T-cell (primary cell): ENCODE measurements around the gene PATJ. TPM values are rescaled to one million over a fixed set of nuclear protein-coding genes. Genes with fewer than 3 reads are reported as not detected.

Source experiments
- ATAC-seq, 4 experiments: fragments of 200-7000 bp in 3 of 4; fragments of 150-1000 bp in 1 of 4; cut with Tn5 transposase; replicated peaks in 1 of 4; 1 replicate in 3 of 4; 2 replicates in 1 of 4; pipeline ENCODE4 v1.10.0; 2021; ENCODE audit warnings: moderate library complexity in 3 of 4, mild to moderate bottlenecking in 2 of 4, moderate number of reproducible peaks in 1 of 4
- CTCF ChIA-PET, 2 donors: fragments of 300-600 bp; sonication (Branson Sonifier 250); formaldehyde crosslinking; loops; one replicate each; lab custom pipeline; 2022; ENCODE audit warnings: antibody characterized with exemption in 2 of 2; lab: Charles Lee
- POLR2A ChIA-PET, 2 donors: fragments of 300-600 bp; sonication (Branson Sonifier 250); formaldehyde crosslinking; loops; one replicate each; lab custom pipeline; 2022; ENCODE audit warnings: antibody characterized with exemption in 2 of 2; lab: Charles Lee
- DNase-seq, 35 experiments: peaks; one replicate each; pipeline versions ENCODE4 v3.0.0 to v3.0.0-alpha.2; 2013 to 2023
- H3K27ac ChIP-seq: one replicate; pipeline ENCODE4 v1.5.1; 2013; ENCODE audit warnings: low read length
- H3K27me3 ChIP-seq, 2 experiments: replicated peaks in 1 of 2; 1 replicate in 1 of 2; 2 replicates in 1 of 2; pipeline versions ENCODE4 v1.6.1 to v1.7.0; 2013; ENCODE audit warnings: low read length in 1 of 2, mixed read lengths in 1 of 2; ENCODE audit not compliant: control insufficient read depth in 2 of 2, insufficient read depth in 2 of 2; ENCODE audit errors: extremely low read depth in 1 of 2
- H3K36me3 ChIP-seq, 2 donors: 1 replicate in 1 of 2; 2 replicates in 1 of 2; pipeline versions ENCODE4 v1.6.1 to v1.7.0; 2013; ENCODE audit warnings: low read length in 1 of 2; ENCODE audit not compliant: control insufficient read depth in 2 of 2, insufficient read depth in 1 of 2; ENCODE audit errors: extremely low read depth in 1 of 2
- H3K4me1 ChIP-seq, 2 experiments: 1 replicate in 1 of 2; 2 replicates in 1 of 2; pipeline versions ENCODE4 v1.6.1 to v1.7.0; 2013; ENCODE audit warnings: low read length in 2 of 2, mixed read lengths in 1 of 2; ENCODE audit not compliant: insufficient read depth in 2 of 2, control insufficient read depth in 1 of 2; ENCODE audit errors: extremely low read depth in 1 of 2
- H3K4me3 ChIP-seq, 2 donors: 1 replicate in 1 of 2; 2 replicates in 1 of 2; pipeline versions ENCODE4 v1.5.1 to v1.7.0; 2013; ENCODE audit warnings: mild to moderate bottlenecking in 2 of 2, low read length in 1 of 2, moderate library complexity in 1 of 2; ENCODE audit not compliant: control insufficient read depth in 1 of 2; ENCODE audit errors: extremely low read depth in 1 of 2
- H3K9me3 ChIP-seq: 2 replicates; pipeline ENCODE4 v1.7.0; 2013
- H3K27ac Mint-ChIP-seq, 2 donors: one replicate each; pipeline ENCODE4 v1.8.0; 2020 to 2021; ENCODE audit warnings: mild to moderate bottlenecking in 2 of 2, mixed read lengths in 2 of 2
- H3K27me3 Mint-ChIP-seq, 2 donors: one replicate each; pipeline ENCODE4 v1.8.0; 2021 to 2022; ENCODE audit warnings: mixed read lengths in 2 of 2
- H3K36me3 Mint-ChIP-seq: one replicate; pipeline ENCODE4 v1.8.0; 2021; ENCODE audit warnings: mixed read lengths
- H3K4me1 Mint-ChIP-seq, 3 donors: one replicate each; pipeline ENCODE4 v1.8.0; 2020 to 2022; ENCODE audit warnings: mixed read lengths in 3 of 3, mild to moderate bottlenecking in 1 of 3
- H3K4me3 Mint-ChIP-seq, 3 donors: one replicate each; pipeline ENCODE4 v1.8.0; 2020 to 2022; ENCODE audit warnings: mild to moderate bottlenecking in 3 of 3, mixed read lengths in 3 of 3, moderate library complexity in 3 of 3
- H3K9me3 Mint-ChIP-seq, 3 donors: one replicate each; pipeline ENCODE4 v1.8.0; 2020 to 2022; ENCODE audit warnings: mixed read lengths in 3 of 3
- WGBS: methylation state at CpG from one replicate; pipeline ENCODE4 v1.1.5; 2013; ENCODE audit warnings: missing lambda C conversion rate; ENCODE audit not compliant: insufficient coverage; 5-methylcytosine and 5-hydroxymethylcytosine counted together
- total RNA-seq, 35 experiments: library from RNA in 6 of 35; stranded (reverse) in 6 of 35; fragments of 120-200 nt in 1 of 35; gene quantifications; one replicate each; pipeline versions ENCODE4 v1.2.1 to v1.2.4 and lab custom pipeline; 2013 to 2026

Gene PATJ
- total RNA-seq, 5 donors from 2014 or later (not counting 1 experiment from before 2014, with no cell fraction given): 31.3 to 65.3 (median 35.7) TPM

DNA sequence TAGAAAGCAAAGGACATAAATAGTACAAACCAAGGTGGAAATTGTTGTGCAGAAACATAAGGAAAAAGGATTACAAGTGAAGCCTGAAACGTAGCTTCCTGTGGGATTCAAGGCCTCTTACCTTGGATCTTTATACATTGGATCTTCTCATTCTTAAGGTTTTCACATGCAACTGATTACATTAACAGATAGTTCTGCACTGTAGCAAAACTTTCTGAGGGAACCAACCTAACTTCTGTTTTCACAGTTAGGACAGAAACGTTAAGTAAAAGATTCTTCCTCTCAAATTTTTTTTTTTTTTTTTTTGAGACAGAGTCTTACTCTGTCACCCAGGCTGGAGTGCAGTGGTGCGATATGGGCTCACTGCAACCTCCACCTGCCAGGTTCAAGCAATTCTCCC is 9.6 kb upstream of the PATJ start:
- ATAC-seq (no peak), DNase-seq (no peak)
- no peaks in the 10 kb centered on the region for H3K36me3 ChIP-seq
- ChIA-PET CTCF (interaction anchor here (0.7 kb wide), 2 partner anchors 25 to 1839 kb away, joined by 3 to 4 read pairs; no protein-coding TSS in a partner anchor), POLR2A (interaction anchor here in 1 of 2 donors (0.7 kb wide), 1 partner anchor 16 kb away, joined by 5 read pairs; no protein-coding TSS in a partner anchor)
- no peaks in the 10 kb centered on the region for H3K9me3 ChIP-seq
- no peaks in the 10 kb centered on the region for H3K36me3 Mint-ChIP-seq
- peaks cover 2 to 7% (median 5%) of the 10 kb centered on the region in 3 donors for H3K4me1 Mint-ChIP-seq
- H3K27me3 Mint-ChIP-seq: no peaks in the 10 kb centered on the region
- no peak overlapping the region for H3K27ac Mint-ChIP-seq
- no peak overlapping the region for H3K4me3 Mint-ChIP-seq
- no peaks in the 10 kb centered on the region for H3K27me3 ChIP-seq
- H3K4me3 ChIP-seq: no peak overlapping the region
- no peaks in the 10 kb centered on the region for H3K9me3 Mint-ChIP-seq
- WGBS: no CpG with 5 or more reads among the region's 3 CpGs
- H3K4me1 ChIP-seq: peaks cover 4 to 15% of the 10 kb centered on the region in 2 experiments
- no peak overlapping the region for H3K27ac ChIP-seq

DNA sequence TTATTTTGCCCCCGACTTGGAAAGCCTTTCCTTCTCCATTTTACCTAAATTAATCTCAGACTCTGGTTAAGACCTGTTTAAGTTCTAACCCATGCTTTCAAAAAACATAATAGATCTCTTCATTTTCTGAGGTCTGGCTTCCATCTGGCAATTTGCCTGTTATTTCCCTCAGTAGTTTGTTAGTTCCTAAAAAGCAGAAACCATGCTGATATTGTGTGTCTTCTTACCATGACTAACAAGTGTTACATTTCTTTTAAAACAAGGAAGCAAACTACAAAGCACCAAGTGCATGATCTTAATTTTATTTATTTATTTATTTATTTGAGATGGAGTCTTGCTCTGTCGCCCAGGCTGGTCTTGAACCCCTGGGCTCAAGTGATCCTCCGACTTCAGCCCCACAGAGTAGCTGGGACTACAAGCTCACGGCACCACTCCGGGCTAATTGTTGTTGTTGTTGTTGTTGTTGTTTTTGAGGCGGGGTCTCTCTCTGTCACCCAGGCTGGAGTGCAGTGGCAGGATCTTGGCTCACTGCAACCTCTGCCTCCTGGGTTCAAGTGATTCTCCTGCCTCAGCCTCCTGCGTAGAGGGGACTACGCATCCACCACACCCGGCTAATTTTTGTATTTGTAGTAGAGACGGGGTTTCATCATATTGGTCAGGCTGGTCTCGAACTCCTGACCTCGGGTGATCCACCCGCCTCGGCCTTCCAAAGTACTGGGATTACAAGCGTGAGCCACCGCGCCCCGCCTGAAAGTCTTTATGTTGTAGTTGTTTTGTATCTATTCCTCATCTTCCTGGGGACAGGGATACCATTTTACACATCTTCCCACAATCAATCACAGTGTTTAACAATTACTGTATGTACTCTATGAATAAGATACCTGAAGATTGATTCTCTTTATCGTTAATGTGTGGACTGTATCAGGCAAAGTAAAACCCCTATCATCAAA is 1.3 kb upstream of the PATJ start:
- no peak overlapping the region for H3K27ac ChIP-seq
- peaks cover 10 to 30% of the 10 kb centered on the region in 2 experiments for H3K4me1 ChIP-seq
- ATAC-seq: no peak

DNA sequence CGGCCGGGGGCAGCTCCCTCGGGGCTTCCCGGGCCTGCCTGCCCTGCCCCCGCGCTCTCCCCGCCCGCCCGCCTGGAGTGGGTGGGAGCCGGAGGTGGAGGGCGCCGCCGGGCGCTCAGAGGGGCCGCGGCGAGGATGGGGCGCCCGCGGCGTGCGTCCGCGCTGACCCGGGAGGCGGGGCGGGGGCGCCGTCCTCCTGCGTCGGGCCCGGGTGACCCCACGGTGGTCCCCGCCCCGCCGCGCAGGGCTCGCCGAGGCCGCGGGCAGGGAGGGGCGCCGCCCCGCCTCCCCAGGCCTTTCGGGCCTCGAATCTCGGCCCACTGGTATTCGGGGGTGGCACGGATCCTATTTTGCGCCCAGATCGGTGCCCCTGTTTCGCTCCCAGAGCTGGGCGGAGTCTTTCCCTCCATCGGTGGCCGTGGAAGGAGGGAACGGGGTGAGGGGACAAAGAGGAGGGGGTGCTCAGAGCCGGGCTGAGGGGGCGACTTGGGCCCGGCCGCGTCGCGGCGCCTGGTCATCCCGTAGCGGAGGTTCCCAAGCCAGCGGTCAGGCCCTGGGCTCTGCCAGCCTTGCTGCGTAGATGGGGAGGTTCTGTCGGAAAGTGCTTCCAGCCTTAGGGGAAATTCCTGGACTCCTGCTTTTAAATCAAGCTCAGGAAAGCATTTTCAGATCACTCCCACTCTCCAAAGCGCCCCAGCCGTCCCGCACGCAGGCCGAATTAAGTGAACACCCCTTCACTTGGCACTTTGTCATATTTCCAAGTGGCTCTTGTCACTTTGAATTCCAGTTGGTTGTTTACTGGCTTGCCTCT is 545 bp downstream of the PATJ start:
- ATAC-seq (peak; percentile 59 to 73 (median 63)), DNase-seq (peak in 4 of 35 experiments; percentile 2 to 17 (median 10))
- 19% methylated on average over 71 of the region's 74 CpGs for WGBS
- H3K4me1 ChIP-seq: peaks cover 6 to 20% of the 10 kb centered on the region in 2 experiments
- CTCF ChIA-PET: no interaction called here
- Mint-ChIP-seq H3K9me3 (no peaks in the 10 kb centered on the region), H3K36me3 (peaks cover 4% of the 10 kb centered on the region), H3K4me1 (peaks cover 32 to 38% (median 37%) of the 10 kb centered on the region in 3 donors), H3K27ac (peak overlapping the region; percentile 62 to 76), H3K4me3 (peak overlapping the region; percentile 72 to 84 (median 75)), H3K27me3 (no peaks in the 10 kb centered on the region)
- H3K4me3 ChIP-seq: peak overlapping the region; percentile 58 to 76
- H3K36me3 ChIP-seq: no peaks in the 10 kb centered on the region
- POLR2A ChIA-PET: no interaction called here
- no peaks in the 10 kb centered on the region for H3K27me3 ChIP-seq
- peak overlapping the region; percentile 57 for H3K27ac ChIP-seq
- H3K9me3 ChIP-seq: no peaks in the 10 kb centered on the region

More for the DNA sequence above, 1.3 kb upstream of the PATJ start:
- DNase-seq: no peak
- Histone ChIP-seq H3K27me3 (no peaks in the 10 kb centered on the region), H3K9me3 (no peaks in the 10 kb centered on the region), H3K36me3 (no peaks in the 10 kb centered on the region), H3K4me3 (no peak overlapping the region)
- ChIA-PET POLR2A (no interaction called here), CTCF (interaction anchor here in 1 of 2 donors (0.6 kb wide), 1 partner anchor 9 kb away, joined by 3 read pairs; no protein-coding TSS in a partner anchor)
- no peaks in the 10 kb centered on the region for H3K9me3 Mint-ChIP-seq
- H3K4me1 Mint-ChIP-seq: peaks cover 27 to 32% (median 30%) of the 10 kb centered on the region in 3 donors
- 90% methylated on average over 2 of the region's 19 CpGs for WGBS
- no peaks in the 10 kb centered on the region for H3K36me3 Mint-ChIP-seq
- peak overlapping the region; percentile 94 to 95 for H3K27ac Mint-ChIP-seq
- H3K27me3 Mint-ChIP-seq: no peaks in the 10 kb centered on the region
- H3K4me3 Mint-ChIP-seq: peak overlapping the region; percentile 84 to 93 (median 92)

DNA sequence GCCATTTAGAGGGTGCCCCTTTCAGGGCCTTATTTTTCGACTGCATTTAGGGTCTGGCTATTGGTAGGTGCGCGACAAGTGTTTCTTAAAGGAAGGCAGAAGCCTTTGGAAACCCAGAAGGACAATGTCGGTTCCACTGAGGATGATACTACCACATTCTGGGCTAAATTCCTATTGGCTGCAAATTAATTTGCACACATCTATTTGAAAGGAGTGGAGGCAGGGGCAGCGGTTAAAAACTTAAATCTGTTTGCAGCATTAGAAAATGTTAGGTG is 1.1 kb downstream of the PATJ start:
- ChIA-PET POLR2A (no interaction called here), CTCF (no interaction called here)
- no peak overlapping the region for H3K4me3 ChIP-seq
- H3K4me3 Mint-ChIP-seq: peak overlapping the region; percentile 72 to 84 (median 75)
- H3K9me3 ChIP-seq: no peaks in the 10 kb centered on the region
- H3K9me3 Mint-ChIP-seq: no peaks in the 10 kb centered on the region
- no peaks in the 10 kb centered on the region for H3K27me3 Mint-ChIP-seq
- 94% methylated on average over 3 of the region's 5 CpGs for WGBS
- peak overlapping the region; percentile 62 to 76 for H3K27ac Mint-ChIP-seq
- ATAC-seq (no peak), DNase-seq (peak in 1 of 35 experiments; percentile 14)
- peaks cover 6 to 20% of the 10 kb centered on the region in 2 experiments for H3K4me1 ChIP-seq
- peaks cover 4% of the 10 kb centered on the region for H3K36me3 Mint-ChIP-seq
- H3K36me3 ChIP-seq: no peaks in the 10 kb centered on the region
- H3K4me1 Mint-ChIP-seq: peaks cover 32 to 38% (median 37%) of the 10 kb centered on the region in 3 donors
- H3K27me3 ChIP-seq: no peaks in the 10 kb centered on the region
- H3K27ac ChIP-seq: peak overlapping the region; percentile 57

DNA sequence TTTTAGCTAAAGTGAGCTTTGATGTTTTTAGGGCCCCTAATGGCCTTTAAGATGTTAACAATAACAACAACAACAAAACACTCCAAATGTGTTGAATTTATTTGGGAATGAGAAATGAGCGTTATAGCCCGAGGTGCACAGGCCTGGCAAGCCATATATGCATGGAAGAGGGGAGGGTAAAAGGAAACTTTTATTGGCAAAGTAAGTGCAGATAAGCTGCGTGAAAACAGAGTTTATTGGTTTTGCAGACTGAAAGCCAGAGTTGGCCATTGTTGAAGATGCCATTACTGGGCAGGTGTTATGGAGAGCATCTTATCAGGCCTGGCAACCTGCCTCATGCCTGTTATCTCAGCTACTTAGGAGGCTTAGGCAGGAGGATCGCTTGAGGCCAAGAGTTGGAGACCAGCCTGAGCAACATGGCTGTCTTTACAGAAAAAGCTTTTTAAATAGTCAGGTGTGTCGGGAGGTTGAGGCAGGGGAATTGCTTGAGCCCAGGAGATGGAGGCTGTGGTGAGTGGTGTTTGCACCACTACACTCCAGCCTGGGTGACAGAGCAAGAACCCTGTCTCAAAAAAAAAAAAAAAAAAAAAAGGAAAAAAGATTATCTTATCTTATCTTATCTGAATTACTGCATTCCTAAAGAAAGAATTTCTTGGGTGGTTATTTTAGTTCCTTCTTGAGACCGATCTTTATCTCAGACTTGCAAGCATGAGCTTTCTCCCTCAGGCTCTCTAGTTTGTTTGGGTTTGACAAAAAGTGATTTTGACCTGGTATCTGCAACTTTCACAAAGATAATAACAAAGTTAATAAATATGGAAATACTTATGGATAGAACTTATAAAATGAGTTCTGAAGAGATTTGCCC is 1.7 kb downstream of the PATJ start:
- ChIA-PET CTCF (no interaction called here), POLR2A (interaction anchor here in 1 of 2 donors (0.5 kb wide), 1 partner anchor 677 kb away, joined by 4 read pairs; no protein-coding TSS in a partner anchor)
- Mint-ChIP-seq H3K4me3 (peak overlapping the region; percentile 72 to 84 (median 75)), H3K4me1 (peaks cover 32 to 40% (median 40%) of the 10 kb centered on the region in 3 donors), H3K36me3 (peaks cover 4% of the 10 kb centered on the region), H3K27me3 (no peaks in the 10 kb centered on the region), H3K27ac (peak overlapping the region; percentile 62 to 80), H3K9me3 (no peaks in the 10 kb centered on the region)
- Histone ChIP-seq H3K36me3 (no peaks in the 10 kb centered on the region), H3K27me3 (no peaks in the 10 kb centered on the region), H3K4me1 (peaks cover 6 to 20% of the 10 kb centered on the region in 2 experiments), H3K27ac (no peak overlapping the region), H3K4me3 (no peak overlapping the region), H3K9me3 (no peaks in the 10 kb centered on the region)
- ATAC-seq (no peak), DNase-seq (peak in 1 of 35 experiments; percentile 4)
- 100% methylated on average over 4 of the region's 6 CpGs for WGBS
